NCI-H510A (cell line): ENCODE measurements around the gene PAQR6.

Experiments used
- DNase-seq: peaks from one replicate; lab custom pipeline; 2025; lab: John Stamatoyannopoulos, UW

Gene PAQR6

DNA sequence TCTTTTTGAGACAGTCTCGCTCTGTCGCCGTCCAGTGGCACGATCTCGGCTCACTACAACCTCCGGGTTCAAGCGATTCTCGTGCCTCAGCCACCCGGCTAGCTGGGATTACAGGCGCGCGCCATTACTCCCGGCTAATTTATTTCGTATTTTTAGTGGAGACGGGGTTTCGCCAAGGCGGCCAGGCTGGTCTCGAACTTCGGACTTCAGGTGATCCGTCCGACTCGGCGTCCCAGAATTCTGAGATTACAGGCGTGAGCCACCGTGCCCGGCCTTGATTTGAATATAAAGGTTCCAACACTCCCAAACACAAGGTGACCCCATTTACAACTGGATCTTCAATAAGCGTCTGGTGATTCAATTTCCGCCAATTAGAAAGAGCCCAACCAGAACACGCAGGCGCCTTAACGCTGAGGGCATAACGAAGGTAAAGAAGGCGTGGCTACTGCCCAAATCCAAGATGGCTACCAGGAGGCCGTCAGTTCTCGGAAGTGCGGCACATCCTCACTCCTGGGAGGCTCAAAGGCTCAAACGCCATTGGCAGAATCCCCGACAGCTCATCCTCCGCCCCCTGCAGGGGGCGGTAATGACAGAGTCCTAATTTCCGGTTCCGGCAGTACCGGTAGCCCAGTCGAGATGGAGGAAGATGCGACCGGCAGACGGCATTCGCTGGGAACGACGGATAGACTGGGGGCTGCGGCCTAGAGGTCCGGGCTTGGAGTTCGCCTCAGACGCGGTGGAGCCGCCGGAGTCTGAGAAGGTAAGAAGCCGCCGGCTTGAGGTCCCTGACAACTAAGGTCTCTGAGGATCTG, 54.2 kb downstream of the PAQR6 start, which contains the start of gene SLC25A44:
Gene SLC25A44, plus strand, starts transcription at position 617 of the 812 bp plus-strand sequence. CDS start 5,744 bp downstream, outside the sequence.
- DNase-seq, result peak; percentile 99
